H1 (cell line): Measurements from ENCODE around the gene ZSCAN5A. TPM values are rescaled to one million over a fixed set of nuclear protein-coding genes. Genes with fewer than 3 reads are reported as not detected.

ENCODE experiments used
- CTCF ChIA-PET: fragments of 300-600 bp; sonication (Branson Sonifier 250); formaldehyde crosslinking; loops from one replicate; lab custom pipeline; 2021; ENCODE audit not compliant: partially characterized antibody; lab: Charles Lee
- POLR2A ChIA-PET: fragments of 300-600 bp; sonication (Branson Sonifier 250); formaldehyde crosslinking; loops from one replicate; lab custom pipeline; 2021; ENCODE audit warnings: inconsistent platforms; ENCODE audit not compliant: partially characterized antibody; lab: Charles Lee
- DNase-seq, 2 experiments: peaks; one replicate each; pipeline versions ENCODE4 v3.0.0 to v3.0.0-alpha.2; 2010 to 2022; ENCODE audit warnings: low spot score in 2 of 2, low read depth in 1 of 2, mixed read lengths in 1 of 2
- FAIRE-seq: peaks from 2 replicates; lab custom pipeline; 2011; peaks lifted over from hg19 to GRCh38; lab: Jason Lieb, UNC
- H2AFZ ChIP-seq: 2 replicates; pipeline ENCODE4 v1.8.1; 2012; ENCODE audit warnings: low read length, inconsistent platforms
- H2AK5ac ChIP-seq: 2 replicates; pipeline ENCODE4 v1.6.1; 2013; ENCODE audit warnings: low read depth, low read length
- H2BK120ac ChIP-seq: replicated peaks from 2 replicates; pipeline ENCODE3; 2013; ENCODE audit warnings: low read depth, low read length, inconsistent platforms
- H2BK12ac ChIP-seq: 2 replicates; pipeline ENCODE4 v1.6.1; 2013; ENCODE audit warnings: low read depth, low read length
- H2BK15ac ChIP-seq: 2 replicates; pipeline ENCODE4 v1.6.1; 2013; ENCODE audit warnings: low read length
- H2BK20ac ChIP-seq: 2 replicates; pipeline ENCODE4 v1.6.1; 2013; ENCODE audit warnings: low read length
- H2BK5ac ChIP-seq: 2 replicates; pipeline ENCODE4 v1.6.1; 2013; ENCODE audit warnings: low read depth, low read length
- H3K14ac ChIP-seq: 2 replicates; pipeline ENCODE4 v1.6.1; 2013; ENCODE audit warnings: inconsistent platforms; ENCODE audit not compliant: insufficient read length
- H3K18ac ChIP-seq: 2 replicates; pipeline ENCODE4 v1.6.1; 2013; ENCODE audit warnings: low read length; ENCODE audit errors: extremely low read depth
- H3K23ac ChIP-seq: 2 replicates; pipeline ENCODE4 v1.6.1; 2013; ENCODE audit warnings: inconsistent platforms; ENCODE audit not compliant: insufficient read length
- H3K23me2 ChIP-seq: 2 replicates; pipeline ENCODE4 v1.6.1; 2013; ENCODE audit warnings: low read depth, low read length
- H3K27ac ChIP-seq: 2 replicates; pipeline ENCODE4 v1.6.1; 2011; ENCODE audit warnings: low read depth, low read length, inconsistent platforms
- H3K27me3 ChIP-seq, 4 experiments: replicated peaks in 1 of 4; 1 replicate in 1 of 4; 2 replicates in 3 of 4; pipeline versions ENCODE4 v1.6.1 to v1.8.1; 2011 to 2013; ENCODE audit warnings: low read length in 3 of 4, mild to moderate bottlenecking in 3 of 4, inconsistent platforms in 2 of 4, mixed read lengths in 2 of 4, moderate library complexity in 1 of 4; ENCODE audit not compliant: control insufficient read depth in 3 of 4, insufficient read depth in 3 of 4; ENCODE audit errors: extremely low read depth in 1 of 4
- H3K36me3 ChIP-seq, 4 experiments: 2 replicates each; pipeline versions ENCODE4 v1.6.1 to v1.8.1; 2011 to 2013; ENCODE audit warnings: mild to moderate bottlenecking in 4 of 4, low read length in 3 of 4, moderate library complexity in 2 of 4, control low read depth in 1 of 4, inconsistent platforms in 1 of 4; ENCODE audit not compliant: insufficient read depth in 4 of 4, control insufficient read depth in 2 of 4
- H3K4ac ChIP-seq: replicated peaks from 2 replicates; pipeline ENCODE3; 2013; ENCODE audit warnings: low read length, low read depth, mixed read lengths, inconsistent platforms; ENCODE audit not compliant: insufficient read length
- H3K4me1 ChIP-seq, 4 experiments: replicated peaks in 1 of 4; 1 replicate in 1 of 4; 2 replicates in 3 of 4; pipeline versions ENCODE4 v1.6.1 to v1.8.1; 2011 to 2013; ENCODE audit warnings: low read length in 3 of 4, inconsistent platforms in 2 of 4, mixed read lengths in 1 of 4; ENCODE audit not compliant: insufficient read depth in 4 of 4, control insufficient read depth in 3 of 4
- H3K4me2 ChIP-seq, 2 experiments: 2 replicates each; pipeline versions ENCODE4 v1.6.1 to v1.8.1; 2011 to 2013; ENCODE audit warnings: low read depth in 2 of 2, low read length in 2 of 2, control low read depth in 1 of 2, inconsistent platforms in 1 of 2, mild to moderate bottlenecking in 1 of 2; ENCODE audit not compliant: insufficient read depth in 1 of 2
- H3K4me3 ChIP-seq, 4 experiments: fragments of 200-600, 300-600 bp in 1 of 4; sonication (generic), shearing (Covaris generic), sonication (Bioruptor Twin) in 1 of 4; 2 replicates each; pipeline versions ENCODE4 v1.5.1 to v1.8.1; 2011 to 2016; ENCODE audit warnings: low read length in 4 of 4, low read depth in 3 of 4, control low read depth in 2 of 4, inconsistent platforms in 2 of 4, mild to moderate bottlenecking in 2 of 4, mixed read lengths in 1 of 4, moderate library complexity in 1 of 4; ENCODE audit not compliant: insufficient read depth in 2 of 4; ENCODE audit errors: extremely low read depth in 1 of 4
- H3K56ac ChIP-seq: replicated peaks from 2 replicates; pipeline ENCODE3; 2013; ENCODE audit warnings: low read depth, mild to moderate bottlenecking, mixed read lengths, low read length, inconsistent platforms; ENCODE audit not compliant: insufficient read length
- H3K79me1 ChIP-seq: 2 replicates; pipeline ENCODE4 v1.6.1; 2013; ENCODE audit warnings: low read depth, low read length, control low read depth
- H3K79me2 ChIP-seq, 2 experiments: 2 replicates each; pipeline versions ENCODE4 v1.6.1 to v1.8.1; 2012 to 2013; ENCODE audit warnings: low read length in 2 of 2, mild to moderate bottlenecking in 2 of 2, inconsistent platforms in 1 of 2; ENCODE audit not compliant: insufficient read depth in 2 of 2, control insufficient read depth in 1 of 2
- H3K9ac ChIP-seq, 4 experiments: replicated peaks in 1 of 4; 1 replicate in 1 of 4; 2 replicates in 3 of 4; pipeline versions ENCODE4 v1.6.1 to v1.8.1; 2011 to 2013; ENCODE audit warnings: low read depth in 3 of 4, low read length in 3 of 4, control low read depth in 2 of 4, mild to moderate bottlenecking in 2 of 4, moderate library complexity in 2 of 4, inconsistent platforms in 1 of 4; ENCODE audit errors: extremely low read depth in 1 of 4
- H3K9me3 ChIP-seq, 2 experiments: 2 replicates each; pipeline versions ENCODE4 v1.6.1 to v1.8.1; 2012 to 2013; ENCODE audit warnings: mild to moderate bottlenecking in 2 of 2, moderate library complexity in 2 of 2, control low read depth in 1 of 2, inconsistent platforms in 1 of 2, low read depth in 1 of 2, low read length in 1 of 2, mixed read lengths in 1 of 2; ENCODE audit not compliant: insufficient read depth in 2 of 2
- H4K20me1 ChIP-seq, 2 experiments: replicated peaks in 1 of 2; 2 replicates each; pipeline versions ENCODE3 to v1.8.1; 2011 to 2013; ENCODE audit warnings: inconsistent platforms in 2 of 2, low read length in 2 of 2, mild to moderate bottlenecking in 1 of 2; ENCODE audit not compliant: insufficient read depth in 2 of 2, control insufficient read depth in 1 of 2
- H4K5ac ChIP-seq: 2 replicates; pipeline ENCODE4 v1.6.1; 2013; ENCODE audit warnings: low read length, low read depth, mixed read lengths, inconsistent platforms; ENCODE audit not compliant: insufficient read length
- H4K8ac ChIP-seq: 2 replicates; pipeline ENCODE4 v1.8.0; 2013; ENCODE audit warnings: mild to moderate bottlenecking, moderate library complexity, low read length, inconsistent platforms; ENCODE audit not compliant: insufficient read depth; ENCODE audit errors: extremely low read depth
- H4K91ac ChIP-seq: replicated peaks from 2 replicates; pipeline ENCODE3; 2013; ENCODE audit warnings: low read length, mixed read lengths, inconsistent platforms; ENCODE audit not compliant: insufficient read length
- BRCA1 ChIP-seq: IDR thresholded peaks from 2 replicates; pipeline ENCODE4 v1.6.1; 2012; ENCODE audit warnings: low read depth, low read length, improper control_type of control experiment
- CBX8 ChIP-seq: fragments of 300-800, 300-1000 bp; sonication (generic); IDR thresholded peaks from 2 replicates; pipeline ENCODE4 v1.7.1; 2016; ENCODE audit warnings: low read depth, low read length, borderline replicate concordance
- WGBS, 2 experiments: shearing (Covaris generic) in 1 of 2; methylation state at CpG; one replicate each; pipeline versions ENCODE4 v1.1.6 to v1.1.7; 2013 to 2015; ENCODE audit warnings: low lambda C conversion rate in 2 of 2, mixed read lengths in 2 of 2, inconsistent platforms in 1 of 2, low coverage in 1 of 2, missing lambda C conversion rate in 1 of 2; ENCODE audit not compliant: insufficient replicate concordance in 2 of 2, insufficient coverage in 1 of 2, insufficient read length in 1 of 2; ENCODE audit errors: extremely low coverage in 1 of 2, missing lambda C conversion rate in 1 of 2; 5-methylcytosine and 5-hydroxymethylcytosine counted together
- polyA plus RNA-seq, 7 experiments: library from polyadenylated mRNA; depleted of rRNA in 3 of 7; stranded (reverse) in 5 of 7; unstranded in 2 of 7; fragments of >200 nt in 5 of 7; fragments of 200-250 nt in 2 of 7; gene quantifications; 1 replicate in 5 of 7; 2 replicates in 1 of 7; 4 replicates in 1 of 7; pipeline versions ENCODE4 v1.2.1 to v1.2.3, GENCODE V29; 2011 to 2013; ENCODE audit warnings: missing spikeins in 2 of 7, mixed read lengths in 2 of 7
- total RNA-seq: library from RNA; stranded (reverse); fragmentation: NEBNext Ultra II Directional; extraction: Animal tissue kit (Norgen Biotek cat#: 25700); gene quantifications from 2 replicates; pipeline ENCODE4 v1.2.1, GENCODE V29; 2021

Gene ZSCAN5A
- total and polyA plus RNA-seq, 2 of the 8 experiments (the other 6 are each of a cell fraction or from before 2014, with no cell fraction given), result 8.6 to 11.0 TPM

DNA sequence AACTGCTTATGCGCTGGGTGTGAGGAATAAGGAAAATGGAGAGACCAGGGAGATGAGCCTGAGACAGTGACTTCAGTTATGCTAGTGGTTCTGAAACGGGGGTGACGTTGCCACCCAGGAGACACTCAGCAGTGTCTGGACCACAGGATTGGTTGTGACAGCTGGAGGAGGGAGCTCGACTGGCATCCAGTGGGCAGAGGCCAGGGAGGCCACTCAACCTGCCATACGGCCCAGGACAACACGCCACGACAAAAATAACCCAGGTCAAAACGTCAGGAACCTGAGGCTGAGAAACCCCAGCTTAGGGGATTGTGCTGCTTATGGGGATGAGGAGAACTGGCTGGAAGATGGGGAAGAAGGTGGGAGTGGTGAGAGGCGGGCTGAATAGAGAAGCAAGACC lies 10.4 kb downstream of the ZSCAN5A start:
- no peaks in the 10 kb centered on the region; the same call in 1 of the 2 replicates for H3K79me1 ChIP-seq
- 84% methylated on average over 8 of the region's 9 CpGs; no CpG with 5 or more reads in 1 of the 2 experiments for WGBS, 2 experiments
- no peak overlapping the region for H2BK12ac ChIP-seq
- H3K27me3 ChIP-seq, result no peaks in the 10 kb centered on the region
- no peaks in the 10 kb centered on the region for H3K36me3 ChIP-seq
- POLR2A ChIA-PET, result no interaction called here
- no peak overlapping the region for H4K91ac ChIP-seq
- H4K5ac ChIP-seq, result no peak overlapping the region
- H4K20me1 ChIP-seq, result peaks cover 2% of the 10 kb centered on the region in 2 experiments
- DNase-seq, result no peak
- no peaks in the 10 kb centered on the region for H3K23me2 ChIP-seq
- no peak overlapping the region for H2BK5ac ChIP-seq
- no peak for FAIRE-seq
- H3K9me3 ChIP-seq, result no peaks in the 10 kb centered on the region
- H3K4me3 ChIP-seq, result no peak overlapping the region
- no peak overlapping the region for H2BK120ac ChIP-seq
- TF ChIP-seq CBX8, result no peak
- no peak for TF ChIP-seq BRCA1
- TF ChIP-seq, all 59 proteins: peak for 0
- Histone ChIP-seq H2AFZ (no peak overlapping the region), H3K27ac (no peak overlapping the region), H4K8ac (no peak overlapping the region), H2BK20ac (no peak overlapping the region), H3K4me2 (no peak overlapping the region), H3K79me2 (no peaks in the 10 kb centered on the region), H3K4ac (no peak overlapping the region), H3K9ac (no peak overlapping the region), H3K14ac (no peak overlapping the region), H2BK15ac (no peak overlapping the region), H3K23ac (no peak overlapping the region), H3K18ac (no peak overlapping the region), H2AK5ac (no peak overlapping the region), H3K4me1 (no peaks in the 10 kb centered on the region), H3K56ac (no peak overlapping the region)
- CTCF ChIA-PET, result interaction anchor here (0.6 to 1.7 kb wide), 3 partner anchors 9 to 53 kb away, joined by 3 to 4 read pairs (median 3); no protein-coding TSS in a partner anchor
